ENCODE measurements around the gene SLC29A2.

The SLC29A2 gene, protein sequence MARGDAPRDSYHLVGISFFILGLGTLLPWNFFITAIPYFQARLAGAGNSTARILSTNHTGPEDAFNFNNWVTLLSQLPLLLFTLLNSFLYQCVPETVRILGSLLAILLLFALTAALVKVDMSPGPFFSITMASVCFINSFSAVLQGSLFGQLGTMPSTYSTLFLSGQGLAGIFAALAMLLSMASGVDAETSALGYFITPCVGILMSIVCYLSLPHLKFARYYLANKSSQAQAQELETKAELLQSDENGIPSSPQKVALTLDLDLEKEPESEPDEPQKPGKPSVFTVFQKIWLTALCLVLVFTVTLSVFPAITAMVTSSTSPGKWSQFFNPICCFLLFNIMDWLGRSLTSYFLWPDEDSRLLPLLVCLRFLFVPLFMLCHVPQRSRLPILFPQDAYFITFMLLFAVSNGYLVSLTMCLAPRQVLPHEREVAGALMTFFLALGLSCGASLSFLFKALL

DNA sequence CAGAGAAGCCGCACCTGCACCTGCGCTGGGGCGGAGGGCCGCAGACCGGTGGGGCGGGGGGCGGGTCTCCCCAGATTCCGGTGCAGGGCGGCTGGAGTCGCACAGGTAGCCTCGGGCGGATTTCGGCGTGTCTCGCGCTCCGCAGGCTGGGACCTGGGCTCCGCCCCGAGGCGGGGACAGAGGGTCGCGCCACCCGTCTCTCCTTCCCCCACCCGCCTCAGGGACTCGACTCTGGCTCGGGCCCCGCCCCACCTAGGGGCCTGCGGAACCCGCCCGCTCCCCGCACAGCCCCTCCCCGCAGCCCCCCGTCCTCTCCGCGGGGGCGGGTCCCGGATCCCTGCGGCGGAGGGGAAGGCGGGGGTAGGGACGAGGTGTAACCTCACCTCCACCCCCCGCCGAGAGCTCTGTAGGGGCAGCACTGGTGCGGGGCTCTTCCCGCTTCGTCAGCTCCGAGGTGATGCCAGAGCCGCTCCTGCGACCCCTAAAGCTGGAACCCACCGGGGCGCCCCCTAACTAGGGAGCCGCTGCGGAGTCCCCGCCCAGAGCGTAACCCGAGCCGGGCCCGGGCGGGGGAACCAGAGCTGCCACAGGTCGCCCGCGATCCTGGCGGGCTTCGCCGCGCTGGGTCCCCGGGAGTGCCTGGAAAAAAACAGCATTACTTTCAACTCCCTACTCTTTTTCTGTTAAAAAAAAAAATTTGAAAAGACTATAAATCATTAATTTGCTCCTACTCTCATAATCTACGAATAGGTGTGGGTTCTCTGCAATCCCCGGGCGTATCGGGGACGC, at the start of gene SLC29A2:
SLC29A2 (minus strand) TSS at position 134 of the 789 bp plus-strand sequence. CDS start 169 bp downstream, outside the sequence.
- Mint-ChIP-seq H3K9me3 (no peaks in the 10 kb centered on the region), H3K27me3 (ENCODE audit: low read depth) (peaks cover 3% of the 10 kb centered on the region), H3K4me3 (peak within 1 kb of the TSS; percentile 87), H3K4me1 (ENCODE audit: low read depth) (peaks cover 9% of the 10 kb centered on the region), H3K36me3 (ENCODE audit: low read depth) (peaks cover 4% of the 10 kb centered on the region), H3K27ac (peak within 1 kb of the TSS; percentile 94)

DNA sequence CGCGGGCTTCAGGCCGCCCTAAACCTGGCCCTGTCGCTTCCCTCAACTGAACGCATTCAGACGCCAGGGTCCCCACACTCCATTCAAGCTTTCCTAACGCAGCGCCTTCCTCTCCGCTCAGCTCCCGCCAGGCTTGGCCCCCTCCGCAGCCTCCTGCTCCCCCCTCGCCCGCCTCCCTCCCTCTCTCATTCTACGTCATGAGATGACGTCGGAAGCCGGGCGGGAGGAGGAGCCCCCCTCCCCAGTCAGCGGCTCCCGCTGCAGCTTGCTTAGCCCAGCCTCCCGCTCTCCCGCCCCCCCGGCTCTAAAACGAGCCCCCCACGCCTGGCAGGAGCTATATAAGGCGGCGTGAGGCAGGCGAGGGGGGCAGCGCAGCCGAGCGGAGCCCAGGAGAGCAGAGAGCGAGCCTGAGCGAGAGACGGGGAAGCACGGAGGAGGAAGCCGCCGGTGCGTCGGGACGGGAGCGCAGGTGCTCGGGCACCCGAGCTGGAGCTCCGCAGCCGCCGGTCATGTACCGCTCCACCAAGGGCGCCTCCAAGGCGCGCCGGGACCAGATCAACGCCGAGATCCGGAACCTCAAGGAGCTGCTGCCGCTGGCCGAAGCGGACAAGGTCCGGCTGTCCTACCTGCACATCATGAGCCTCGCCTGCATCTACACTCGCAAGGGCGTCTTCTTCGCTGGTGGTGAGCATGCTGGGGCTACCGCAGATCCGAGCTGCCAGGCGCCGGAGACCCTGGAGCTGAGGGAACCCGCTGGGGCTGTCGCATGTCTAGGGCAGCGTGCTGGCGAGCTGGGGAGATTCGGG, 49.3 kb upstream of the SLC29A2 start, which contains the start of gene NPAS4:
NPAS4 (plus strand) TSS at position 365 of the 806 bp plus-strand sequence; CDS start at position 510, 145 bp downstream.
- Mint-ChIP-seq H3K4me3 (no peak within 1 kb of the TSS), H3K4me1 (ENCODE audit: low read depth) (peaks cover 7% of the 10 kb centered on the region), H3K9me3 (peaks cover 7% of the 10 kb centered on the region), H3K27ac (peak within 1 kb of the TSS; percentile 5), H3K36me3 (ENCODE audit: low read depth) (no peaks in the 10 kb centered on the region), H3K27me3 (ENCODE audit: low read depth) (peaks cover 34% of the 10 kb centered on the region)

DNA sequence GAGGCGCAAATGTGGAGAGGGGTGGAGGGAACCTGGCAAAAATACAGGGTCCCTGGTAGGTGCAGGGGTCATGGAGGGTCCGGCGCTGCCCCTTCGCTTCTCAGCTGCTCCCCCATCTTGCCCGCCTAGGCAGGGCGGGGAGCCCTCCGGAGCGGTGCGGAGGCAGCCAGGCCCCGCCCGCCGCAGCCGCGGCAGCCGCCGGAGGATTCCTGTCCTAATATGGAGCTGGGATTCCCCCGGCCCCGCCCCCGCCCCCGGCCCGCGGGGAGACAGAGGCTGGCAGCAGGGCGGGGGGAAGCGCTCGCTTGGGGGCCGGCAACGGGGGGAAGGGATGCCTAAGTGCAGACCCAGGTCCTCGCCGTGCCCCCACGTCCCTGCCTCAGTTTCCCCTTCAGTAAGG, 48.3 kb upstream of the SLC29A2 start:
- Mint-ChIP-seq H3K9me3 (peaks cover 7% of the 10 kb centered on the region), H3K27me3 (ENCODE audit: low read depth) (peaks cover 39% of the 10 kb centered on the region), H3K27ac (no peak overlapping the region), H3K4me3 (no peak overlapping the region), H3K36me3 (ENCODE audit: low read depth) (no peaks in the 10 kb centered on the region), H3K4me1 (ENCODE audit: low read depth) (peaks cover 7% of the 10 kb centered on the region)

DNA sequence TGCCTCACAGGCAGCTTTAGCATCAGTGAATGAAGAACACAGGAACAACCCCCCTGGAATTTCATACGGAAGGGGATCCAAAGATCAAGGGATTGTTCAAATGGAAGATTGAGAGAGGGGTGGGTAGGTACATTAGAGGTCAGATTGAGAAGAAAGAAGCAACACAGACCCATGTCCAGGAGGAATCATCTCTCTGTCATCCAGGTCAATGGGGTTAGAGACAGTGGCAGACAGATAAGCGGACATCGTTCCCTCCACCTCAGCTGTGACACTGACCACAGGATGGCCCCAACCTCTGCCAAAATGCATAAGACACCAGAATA, 47.4 kb upstream of the SLC29A2 start:
- H3K9me3 Mint-ChIP-seq, result peaks cover 7% of the 10 kb centered on the region
- peak overlapping the region; percentile 8 for H3K27ac Mint-ChIP-seq
- no peaks in the 10 kb centered on the region for H3K36me3 Mint-ChIP-seq (ENCODE audit: low read depth)
- peaks cover 46% of the 10 kb centered on the region for H3K27me3 Mint-ChIP-seq (ENCODE audit: low read depth)
- no peak overlapping the region for H3K4me3 Mint-ChIP-seq
- peaks cover 7% of the 10 kb centered on the region for H3K4me1 Mint-ChIP-seq (ENCODE audit: low read depth)

DNA sequence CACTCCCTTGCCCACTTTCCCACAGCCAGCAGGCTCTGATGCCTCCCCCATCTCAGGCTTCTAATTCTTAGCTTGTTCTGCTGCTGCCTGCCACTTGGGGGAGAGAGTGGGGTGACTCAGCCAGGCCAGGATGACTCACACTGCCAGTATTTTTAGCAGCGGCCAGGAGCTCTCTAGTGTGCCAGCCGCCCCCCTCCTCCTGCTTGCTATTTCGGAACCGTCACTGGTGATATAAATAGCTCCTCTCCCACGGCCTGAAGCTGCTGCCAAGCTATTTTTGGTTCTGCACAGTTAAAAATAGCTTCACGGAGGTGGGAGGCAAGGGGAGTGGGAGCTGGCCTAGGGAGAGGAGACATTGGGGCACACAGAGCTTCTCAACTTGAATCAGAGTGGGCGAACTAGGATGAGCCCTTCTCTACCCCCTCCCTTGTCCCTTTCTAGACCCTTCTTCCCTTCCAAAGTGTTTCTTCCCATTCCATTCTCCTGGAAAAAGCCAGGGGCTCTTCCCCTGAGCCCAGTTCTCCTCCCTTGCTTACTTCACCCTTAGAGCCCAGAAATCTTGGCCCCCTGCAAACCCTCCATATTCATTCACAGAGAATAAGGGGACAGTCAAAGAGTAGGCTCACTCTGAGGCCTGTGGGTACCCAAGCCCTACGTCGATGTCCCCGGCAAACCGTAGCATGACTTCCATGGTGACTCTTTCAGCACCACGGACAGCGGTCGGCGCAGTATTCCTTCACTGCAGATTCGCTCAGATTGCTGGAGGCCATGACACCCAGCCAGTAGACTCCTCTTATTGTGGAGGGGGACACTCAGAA, 46.8 kb upstream of the SLC29A2 start:
- Mint-ChIP-seq H3K27ac (peak overlapping the region; percentile 8), H3K9me3 (peaks cover 7% of the 10 kb centered on the region), H3K4me1 (ENCODE audit: low read depth) (peaks cover 7% of the 10 kb centered on the region), H3K36me3 (ENCODE audit: low read depth) (no peaks in the 10 kb centered on the region), H3K4me3 (no peak overlapping the region), H3K27me3 (ENCODE audit: low read depth) (peaks cover 46% of the 10 kb centered on the region)

DNA sequence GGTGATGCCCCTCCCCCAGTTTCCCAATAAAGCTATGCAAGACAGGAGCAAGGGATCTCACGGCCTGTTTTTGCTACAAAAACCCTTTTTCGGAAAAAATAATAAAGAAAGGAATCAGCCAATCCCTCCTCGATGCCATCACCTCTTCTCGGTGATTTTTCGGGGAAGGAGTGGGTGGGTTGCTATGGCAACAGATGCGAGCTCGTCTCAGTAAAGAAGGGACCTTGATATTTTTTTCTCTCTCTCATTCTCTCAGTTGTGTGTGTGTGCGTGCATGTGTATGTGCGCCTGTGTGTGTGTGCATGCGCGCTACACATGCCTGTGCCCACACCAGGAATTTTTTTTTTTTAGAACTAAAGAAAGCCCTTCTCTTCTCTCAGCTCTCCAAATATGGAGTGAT, 45.4 kb upstream of the SLC29A2 start:
- Mint-ChIP-seq H3K36me3 (ENCODE audit: low read depth) (no peaks in the 10 kb centered on the region), H3K9me3 (peaks cover 3% of the 10 kb centered on the region), H3K27me3 (ENCODE audit: low read depth) (peaks cover 47% of the 10 kb centered on the region), H3K4me3 (no peak overlapping the region), H3K4me1 (ENCODE audit: low read depth) (peaks cover 9% of the 10 kb centered on the region), H3K27ac (no peak overlapping the region)

DNA sequence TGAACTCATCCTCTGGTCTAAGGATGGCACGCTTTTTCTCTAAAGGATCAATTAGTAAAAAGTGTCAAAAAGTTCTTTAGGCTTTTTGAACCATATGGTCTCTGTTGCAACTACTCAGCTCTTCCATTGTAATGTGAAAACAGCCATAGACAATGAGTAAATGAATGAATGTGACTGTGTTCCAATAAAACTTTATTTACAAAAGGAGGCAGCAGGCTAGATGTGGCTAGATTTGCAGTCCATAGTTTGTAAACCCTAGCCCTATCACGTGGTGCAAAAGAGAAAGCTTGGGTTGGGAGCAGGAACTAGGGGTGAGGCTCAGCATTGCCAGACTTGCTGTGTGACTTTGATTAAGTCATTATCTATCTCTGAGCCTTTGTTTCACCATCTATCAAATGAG, 43.9 kb upstream of the SLC29A2 start:
- Mint-ChIP-seq H3K4me3 (no peak overlapping the region), H3K4me1 (ENCODE audit: low read depth) (peaks cover 9% of the 10 kb centered on the region), H3K27me3 (ENCODE audit: low read depth) (peaks cover 39% of the 10 kb centered on the region), H3K27ac (no peak overlapping the region), H3K9me3 (peaks cover 3% of the 10 kb centered on the region), H3K36me3 (ENCODE audit: low read depth) (no peaks in the 10 kb centered on the region)

DNA sequence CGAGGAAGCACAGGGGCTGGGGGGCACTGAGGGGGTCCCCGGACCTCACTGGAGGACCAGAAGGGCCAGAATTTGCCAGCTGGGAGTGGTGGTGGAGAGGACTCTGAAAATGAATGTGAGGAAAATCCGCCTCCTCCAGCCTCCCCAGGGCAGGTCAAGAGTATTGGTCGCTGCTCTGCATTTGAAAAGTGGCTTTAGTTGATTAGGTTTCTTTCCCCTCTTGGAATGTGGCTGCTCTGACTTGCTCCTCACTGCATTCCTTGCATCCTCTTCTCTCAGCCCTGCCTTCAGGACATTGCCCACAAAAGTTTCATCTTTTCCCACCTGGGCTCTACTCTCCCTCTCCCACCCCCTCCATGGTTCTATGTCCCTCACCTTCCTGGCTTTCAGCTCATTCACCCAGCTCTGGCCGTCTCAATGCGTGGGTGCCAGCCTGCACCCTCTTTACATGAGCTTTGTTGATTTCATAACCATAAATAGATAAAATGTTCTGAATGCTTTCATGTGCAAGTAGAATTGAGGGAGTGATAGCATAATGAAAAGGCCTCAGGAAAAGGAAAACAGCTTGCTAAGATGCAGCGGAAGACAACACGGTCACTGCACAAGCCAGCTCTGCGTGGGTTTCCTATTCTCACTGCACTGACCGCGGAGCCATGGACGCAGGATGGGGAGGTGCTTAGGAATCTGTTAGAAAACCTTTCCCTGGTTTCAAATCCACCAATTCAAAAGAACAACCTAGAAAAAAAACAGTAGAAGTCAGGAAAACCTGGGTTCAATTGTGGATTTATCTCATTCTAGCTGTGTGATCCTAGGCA, 42.8 kb upstream of the SLC29A2 start:
- H3K9me3 Mint-ChIP-seq, result peaks cover 3% of the 10 kb centered on the region
- no peaks in the 10 kb centered on the region for H3K36me3 Mint-ChIP-seq (ENCODE audit: low read depth)
- H3K4me1 Mint-ChIP-seq (ENCODE audit: low read depth), result peaks cover 9% of the 10 kb centered on the region
- no peak overlapping the region for H3K4me3 Mint-ChIP-seq
- H3K27me3 Mint-ChIP-seq (ENCODE audit: low read depth), result peaks cover 36% of the 10 kb centered on the region
- no peak overlapping the region for H3K27ac Mint-ChIP-seq

DNA sequence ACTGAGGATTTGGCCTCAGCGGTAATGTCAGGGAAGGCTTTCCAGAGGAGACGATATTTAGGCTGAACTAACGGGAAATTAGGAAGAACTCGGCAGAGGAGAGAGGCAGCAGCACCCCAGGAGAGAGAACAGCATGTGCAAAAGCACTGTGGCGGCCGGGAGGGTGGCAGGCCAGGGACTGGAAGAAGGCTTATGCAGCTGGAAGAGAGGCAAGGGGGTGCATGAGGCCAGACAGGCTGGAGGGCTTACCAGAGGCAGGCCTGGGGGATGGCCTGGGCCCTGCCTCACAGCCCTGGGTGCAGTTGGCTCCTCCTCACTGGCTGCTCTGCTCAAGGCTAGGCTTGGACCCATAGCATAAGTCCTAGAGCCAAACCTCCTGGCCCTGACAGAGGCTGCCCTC, 41.6 kb upstream of the SLC29A2 start:
- Mint-ChIP-seq H3K27me3 (ENCODE audit: low read depth) (peaks cover 27% of the 10 kb centered on the region), H3K36me3 (ENCODE audit: low read depth) (no peaks in the 10 kb centered on the region), H3K4me1 (ENCODE audit: low read depth) (peaks cover 7% of the 10 kb centered on the region), H3K4me3 (no peak overlapping the region), H3K9me3 (no peaks in the 10 kb centered on the region), H3K27ac (no peak overlapping the region)

DNA sequence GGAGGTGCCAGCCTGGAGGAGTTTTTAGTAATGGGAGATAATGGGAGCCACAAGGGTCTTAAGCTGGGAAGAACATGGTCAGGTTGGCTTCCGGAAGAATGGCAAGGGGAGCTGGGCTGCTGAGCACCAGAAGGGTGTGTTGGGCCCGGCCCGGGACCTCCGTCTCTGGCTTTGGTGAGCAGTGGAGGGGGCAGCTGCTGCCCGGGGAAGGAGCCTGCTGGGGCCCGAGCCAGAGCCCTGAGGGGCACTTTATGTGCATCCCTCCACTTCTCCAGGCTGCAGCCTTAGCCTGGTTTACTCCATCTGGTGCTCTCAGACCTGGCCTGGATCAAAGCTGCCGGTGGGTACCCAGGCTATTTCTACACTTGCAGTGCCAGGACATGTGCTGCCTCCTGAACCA, 40.5 kb upstream of the SLC29A2 start:
- Mint-ChIP-seq H3K27me3 (ENCODE audit: low read depth) (peaks cover 22% of the 10 kb centered on the region), H3K4me3 (no peak overlapping the region), H3K36me3 (ENCODE audit: low read depth) (no peaks in the 10 kb centered on the region), H3K4me1 (ENCODE audit: low read depth) (peaks cover 4% of the 10 kb centered on the region), H3K27ac (no peak overlapping the region), H3K9me3 (no peaks in the 10 kb centered on the region)

DNA sequence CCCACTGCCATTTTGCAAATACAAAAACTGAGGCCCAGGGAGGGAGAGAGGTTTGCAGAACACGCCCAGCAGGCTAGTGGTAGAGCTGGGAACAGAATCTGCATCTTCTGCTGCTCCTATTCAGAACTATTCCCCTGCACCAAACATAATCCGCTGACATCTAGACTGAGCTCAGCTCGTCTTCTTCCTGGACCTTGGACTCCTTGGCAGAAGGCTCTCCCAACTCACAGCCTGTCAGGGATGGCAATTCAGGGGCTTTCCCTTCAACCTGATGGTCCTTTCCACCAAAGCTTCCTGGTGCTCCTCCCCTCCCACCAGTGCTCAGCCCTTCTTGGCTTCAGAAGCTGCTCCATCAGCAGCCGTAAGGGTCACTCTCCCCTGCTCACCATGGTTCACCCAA, 39.8 kb upstream of the SLC29A2 start:
- no peak overlapping the region for H3K27ac Mint-ChIP-seq
- H3K4me3 Mint-ChIP-seq, result peak overlapping the region; percentile 9
- H3K27me3 Mint-ChIP-seq (ENCODE audit: low read depth), result peaks cover 22% of the 10 kb centered on the region
- H3K9me3 Mint-ChIP-seq, result no peaks in the 10 kb centered on the region
- H3K4me1 Mint-ChIP-seq (ENCODE audit: low read depth), result peaks cover 4% of the 10 kb centered on the region
- no peaks in the 10 kb centered on the region for H3K36me3 Mint-ChIP-seq (ENCODE audit: low read depth)

DNA sequence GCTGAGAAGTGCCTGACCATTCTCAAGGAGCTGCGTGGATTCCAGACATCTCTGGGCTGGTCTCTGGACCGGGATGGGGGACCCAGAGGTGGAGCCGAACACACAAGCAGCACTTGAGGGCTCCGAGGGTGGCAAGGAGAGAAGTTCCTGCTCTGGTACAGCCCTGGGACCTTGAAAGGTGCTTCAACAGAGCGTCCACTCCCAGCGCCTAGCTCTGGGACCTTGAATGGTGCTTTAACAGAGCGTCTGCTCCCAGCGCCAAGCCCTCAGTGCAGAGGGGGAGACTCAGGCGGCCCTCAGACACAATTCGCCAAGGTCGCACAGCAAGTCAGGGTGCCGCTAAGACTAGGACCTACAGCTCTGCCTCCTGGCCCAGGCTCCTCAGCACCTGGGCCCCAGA, 38.6 kb upstream of the SLC29A2 start:
- no peak overlapping the region for H3K27ac Mint-ChIP-seq
- peaks cover 4% of the 10 kb centered on the region for H3K4me1 Mint-ChIP-seq (ENCODE audit: low read depth)
- peak overlapping the region; percentile 40 for H3K4me3 Mint-ChIP-seq
- no peaks in the 10 kb centered on the region for H3K36me3 Mint-ChIP-seq (ENCODE audit: low read depth)
- peaks cover 26% of the 10 kb centered on the region for H3K27me3 Mint-ChIP-seq (ENCODE audit: low read depth)
- no peaks in the 10 kb centered on the region for H3K9me3 Mint-ChIP-seq

DNA sequence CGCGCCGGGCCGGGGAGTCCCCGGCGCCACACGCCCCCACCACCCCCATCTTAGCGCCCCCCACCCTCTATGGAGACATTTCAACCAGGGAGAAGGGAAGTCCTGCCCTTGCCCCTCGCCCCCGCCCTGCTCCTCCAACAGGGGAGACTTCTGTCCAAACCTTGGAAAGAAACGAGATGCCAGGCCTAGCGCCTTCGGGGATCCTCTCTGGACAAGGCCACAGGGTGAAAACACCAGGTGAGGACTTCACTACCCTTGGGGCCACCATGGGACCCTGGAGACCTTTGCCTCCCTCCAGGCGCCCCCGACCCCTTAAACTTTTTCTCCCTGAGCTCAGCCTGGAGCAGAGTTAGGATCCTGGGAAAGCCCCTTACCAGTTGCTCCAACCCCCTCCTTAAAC, 37.7 kb upstream of the SLC29A2 start:
- peaks cover 19% of the 10 kb centered on the region for H3K27me3 Mint-ChIP-seq (ENCODE audit: low read depth)
- no peak overlapping the region for H3K27ac Mint-ChIP-seq
- no peak overlapping the region for H3K4me3 Mint-ChIP-seq
- peaks cover 4% of the 10 kb centered on the region for H3K4me1 Mint-ChIP-seq (ENCODE audit: low read depth)
- H3K36me3 Mint-ChIP-seq (ENCODE audit: low read depth), result no peaks in the 10 kb centered on the region
- H3K9me3 Mint-ChIP-seq, result no peaks in the 10 kb centered on the region
